Activated naive CD4-positive, alpha-beta T cell treated with anti-CD3 and anti-CD28 coated beads, Interleukin-2, amount 10 ng/mL, durations not matched to agents 5 hours and 36 hours (primary cell): Measurements from ENCODE around the gene CARF. TPM values are rescaled to one million over a fixed set of nuclear protein-coding genes. Genes with fewer than 3 reads are reported as not detected.

ENCODE experiments used
- total RNA-seq, 2 experiments: library from RNA; stranded (reverse); gene quantifications; one replicate each; pipeline ENCODE4 v1.2.3, GENCODE V29; 2021

The CARF gene, protein sequence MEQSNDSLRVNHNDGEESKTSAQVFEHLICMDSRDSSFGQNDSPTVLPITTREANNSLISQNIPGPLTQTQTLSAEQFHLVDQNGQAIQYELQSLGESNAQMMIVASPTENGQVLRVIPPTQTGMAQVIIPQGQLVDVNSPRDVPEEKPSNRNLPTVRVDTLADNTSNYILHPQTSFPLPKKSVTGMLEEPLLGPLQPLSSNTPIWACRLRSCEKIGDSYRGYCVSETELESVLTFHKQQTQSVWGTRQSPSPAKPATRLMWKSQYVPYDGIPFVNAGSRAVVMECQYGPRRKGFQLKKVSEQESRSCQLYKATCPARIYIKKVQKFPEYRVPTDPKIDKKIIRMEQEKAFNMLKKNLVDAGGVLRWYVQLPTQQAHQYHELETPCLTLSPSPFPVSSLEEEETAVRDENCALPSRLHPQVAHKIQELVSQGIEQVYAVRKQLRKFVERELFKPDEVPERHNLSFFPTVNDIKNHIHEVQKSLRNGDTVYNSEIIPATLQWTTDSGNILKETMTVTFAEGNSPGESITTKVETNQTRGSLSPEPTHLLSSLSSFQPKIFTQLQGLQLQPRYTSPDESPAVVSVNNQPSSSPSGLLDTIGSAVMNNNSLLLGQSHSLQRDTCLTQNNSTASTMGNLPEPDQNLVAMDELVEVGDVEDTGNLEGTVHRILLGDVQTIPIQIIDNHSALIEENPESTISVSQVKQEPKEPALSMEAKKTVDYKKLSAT
- total RNA-seq = 10 to 100 TPM; 13.7 to 14.6 TPM

DNA sequence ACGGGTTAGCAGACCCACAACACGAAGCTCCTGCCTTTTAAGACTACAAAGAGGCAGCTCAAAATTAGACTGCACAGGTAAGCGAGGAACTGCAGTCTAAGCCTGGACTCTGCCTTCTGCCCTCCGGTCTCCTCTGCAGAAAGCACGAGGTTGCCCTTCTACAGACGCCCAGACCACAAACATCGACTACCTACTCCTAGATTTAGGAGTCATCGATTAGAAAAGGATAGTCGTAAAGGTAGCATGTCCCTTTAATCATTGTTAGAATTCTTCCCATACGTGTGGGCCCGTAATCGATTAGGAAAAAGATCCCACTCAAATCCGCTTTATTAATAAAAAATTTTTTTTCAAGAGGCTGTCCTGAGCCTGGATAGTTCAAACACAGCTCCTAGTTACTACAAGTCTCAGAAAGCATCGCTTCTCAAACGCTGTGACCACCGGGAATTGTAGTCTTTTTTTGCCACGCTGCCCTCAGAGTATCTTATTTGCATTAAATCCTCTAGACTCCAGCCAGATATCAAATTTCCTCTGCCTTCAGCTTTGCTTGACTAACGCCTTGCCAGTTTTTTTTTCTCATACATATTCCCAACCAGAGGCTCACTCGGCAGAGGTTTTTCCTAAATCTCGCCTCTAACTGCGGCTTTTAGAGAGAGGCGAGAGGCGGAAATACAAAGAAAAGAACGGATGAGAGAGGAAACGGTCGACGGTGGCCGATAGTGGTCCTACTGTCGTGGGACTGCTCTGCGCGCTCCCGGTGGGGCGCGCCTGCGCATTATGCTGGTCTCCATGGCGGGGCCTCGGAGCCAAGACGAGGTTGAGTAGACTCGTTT, at the start of gene CARF, which contains the start of gene WDR12:
Gene CARF, plus strand, starts transcription at position 764 of the 830 bp plus-strand sequence. CDS start 29,628 bp downstream, outside the sequence.
Gene WDR12, minus strand, starts transcription at position 162 of the 830 bp plus-strand sequence. CDS start 197 bp downstream, outside the sequence.

DNA sequence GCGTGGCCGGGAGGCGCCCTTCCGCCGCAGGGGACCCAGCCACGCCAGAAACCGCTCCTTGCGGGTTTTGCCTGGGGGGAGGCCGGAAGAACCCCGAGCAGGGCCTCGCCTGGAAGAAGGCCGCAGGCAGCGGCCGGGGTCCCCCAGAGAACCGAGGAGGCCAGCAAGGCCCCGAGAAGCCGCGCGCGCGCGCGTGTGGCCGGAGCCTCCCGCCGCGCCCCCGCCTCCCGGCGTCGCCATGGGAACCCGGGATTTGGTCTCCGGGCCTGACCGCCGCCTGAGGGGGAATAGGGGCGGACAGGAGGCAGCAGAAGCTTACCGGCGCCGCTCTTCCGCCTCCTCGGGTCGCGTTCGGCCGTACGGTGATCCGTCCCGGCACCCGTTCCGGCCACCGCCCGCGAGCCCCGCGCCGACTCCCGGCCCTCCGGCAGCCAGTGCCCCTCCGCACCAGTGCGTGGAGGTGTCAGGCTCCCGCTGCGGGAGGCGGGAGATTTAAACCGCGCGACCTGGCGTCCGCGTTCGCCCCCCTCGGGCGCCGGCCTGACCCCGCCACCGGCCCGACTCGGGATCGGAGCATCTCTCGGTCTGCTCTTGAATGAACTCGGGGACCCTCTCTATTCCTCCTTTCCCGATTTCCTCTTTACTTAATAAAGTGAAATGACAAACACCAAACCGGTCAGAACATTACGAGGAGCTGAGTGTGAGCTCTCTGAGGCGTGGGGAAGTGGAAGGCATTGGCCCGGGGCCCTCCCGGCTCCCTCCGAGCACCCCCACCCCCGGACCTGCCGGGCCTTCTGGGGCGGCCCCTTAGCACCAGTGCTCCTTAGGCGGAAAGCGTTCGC, 40.6 kb upstream of the CARF start, which contains the start of gene ICA1L:
Gene ICA1L, minus strand, starts transcription at position 467 of the 842 bp plus-strand sequence. CDS start 42,757 bp downstream, outside the sequence.

DNA sequence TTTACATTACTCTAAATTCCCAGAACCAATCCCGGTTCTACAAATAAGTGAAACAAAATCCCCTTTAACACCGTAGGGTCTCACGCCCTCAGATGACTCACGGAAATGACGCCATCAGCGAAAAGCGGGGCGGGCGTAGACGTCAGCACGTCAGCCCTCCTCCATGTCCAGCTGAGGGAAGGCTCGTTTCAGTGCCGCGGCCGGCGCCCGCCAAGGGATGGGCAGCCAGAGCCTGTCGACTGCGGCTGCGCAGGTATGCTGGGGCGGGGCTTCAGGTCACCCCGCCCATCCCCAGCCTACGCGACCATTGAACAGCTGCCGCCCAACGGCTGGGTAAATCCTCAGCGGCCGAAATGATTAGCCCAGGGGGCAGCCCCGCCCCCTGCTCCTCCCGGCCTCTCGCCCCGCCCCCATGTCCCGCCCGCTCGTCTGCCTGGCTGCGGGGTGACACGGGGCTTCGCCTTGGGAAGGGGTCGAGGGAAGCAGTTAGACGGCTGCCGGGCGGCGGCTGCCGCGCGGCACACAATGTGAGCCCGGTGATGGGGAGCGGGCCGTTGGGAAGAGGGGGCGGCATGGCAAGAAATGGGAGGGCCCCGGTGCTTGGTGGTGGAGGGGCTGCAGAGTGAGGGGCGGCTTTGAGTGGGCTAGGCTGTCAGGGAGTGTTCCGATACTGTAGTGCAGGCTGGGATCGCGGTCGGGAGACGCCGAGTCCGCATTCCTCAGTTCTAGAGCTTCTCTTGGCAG, 102.6 kb downstream of the CARF start, which contains the start of gene NBEAL1:
Gene NBEAL1, plus strand, starts transcription at position 420 of the 744 bp plus-strand sequence. CDS start 1,510 bp downstream, outside the sequence.

Other genes with a start within 250 kb of the CARF start
- gene ICA1L, start 40.5 kb upstream of the CARF start, total RNA-seq = 1 to 10 TPM; 2.8 to 4.6 TPM
- 10 to 100 TPM; 43.1 to 43.4 TPM for gene WDR12, start 602 bp upstream of the CARF start, total RNA-seq
- 10 to 100 TPM in 1 of 2 experiments, 1 to 10 TPM in 1; 9.6 to 14.7 TPM for gene NBEAL1, start 102.6 kb downstream of the CARF start, total RNA-seq